RWPE2 (cell line): ENCODE data around the gene ASB18.

Experiments used
- ATAC-seq: fragments of 200-7000 bp; cut with Tn5 transposase; 3 replicates; pipeline ENCODE4 v1.9.1; 2021; ENCODE audit warnings: low read depth
- DNase-seq: peaks from one replicate; pipeline ENCODE4 v3.0.0-alpha.2; 2020; ENCODE audit warnings: low spot score
- H3K27ac ChIP-seq: fragments of 450-650 bp; 2 replicates; pipeline ENCODE4 v1.5.1; 2017; ENCODE audit warnings: mild to moderate bottlenecking; ENCODE audit not compliant: poor library complexity, severe bottlenecking
- H3K27me3 ChIP-seq: fragments of 250-450 bp; sonication (Bioruptor Pico); 2 replicates; pipeline ENCODE4 v1.5.1; 2021; ENCODE audit warnings: mild to moderate bottlenecking, moderate library complexity; ENCODE audit not compliant: insufficient read depth, poor library complexity, severe bottlenecking
- H3K36me3 ChIP-seq: fragments of 250-450 bp; sonication (Bioruptor Pico); 2 replicates; pipeline ENCODE4 v1.5.1; 2020; ENCODE audit warnings: low read depth, mild to moderate bottlenecking, moderate library complexity
- H3K4me1 ChIP-seq: fragments of 250-450 bp; sonication (Bioruptor Pico); 2 replicates; pipeline ENCODE4 v1.5.1; 2021; ENCODE audit warnings: mild to moderate bottlenecking, moderate library complexity; ENCODE audit not compliant: insufficient read depth, poor library complexity, severe bottlenecking
- H3K4me3 ChIP-seq: fragments of 250-450 bp; sonication (Bioruptor Pico); 2 replicates; pipeline ENCODE4 v1.5.1; 2021; ENCODE audit warnings: mild to moderate bottlenecking, moderate library complexity; ENCODE audit not compliant: severe bottlenecking
- H3K9me3 ChIP-seq: fragments of 250-450 bp; sonication (Bioruptor Pico); 2 replicates; pipeline ENCODE4 v1.5.1; 2021; ENCODE audit warnings: mild to moderate bottlenecking, moderate library complexity; ENCODE audit not compliant: severe bottlenecking
- TF ChIP-seq, protein P1 (sequence below): fragments of 450-650 bp; IDR thresholded peaks from one replicate; pipeline ENCODE4 v1.5.1; 2017; ENCODE audit warnings: mild to moderate bottlenecking, moderate library complexity; ENCODE audit not compliant: poor library complexity, severe bottlenecking

Gene ASB18

DNA sequence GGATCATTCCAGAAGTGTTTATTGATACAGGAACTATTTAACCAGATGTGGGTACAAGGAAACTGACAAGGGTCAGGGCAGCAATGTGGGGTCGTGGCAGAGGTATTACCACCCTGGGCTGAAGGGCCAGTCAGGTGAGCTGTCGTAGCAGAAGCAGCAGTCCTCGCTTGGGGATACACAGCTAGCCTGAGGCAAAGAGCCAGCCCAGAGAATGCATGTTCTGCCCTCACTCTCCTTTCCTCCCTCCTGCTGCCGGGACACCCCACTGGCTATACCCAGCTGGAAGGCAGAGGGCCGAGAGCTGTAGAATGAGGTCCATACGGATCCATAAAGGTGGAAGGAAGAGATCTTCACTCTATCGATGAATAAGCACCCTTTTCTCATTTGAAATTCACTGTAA is 63.8 kb downstream of the ASB18 start:
- H3K27ac ChIP-seq: no peak overlapping the region
- no peaks in the 10 kb centered on the region for H3K4me1 ChIP-seq
- TF ChIP-seq, protein P1, sequence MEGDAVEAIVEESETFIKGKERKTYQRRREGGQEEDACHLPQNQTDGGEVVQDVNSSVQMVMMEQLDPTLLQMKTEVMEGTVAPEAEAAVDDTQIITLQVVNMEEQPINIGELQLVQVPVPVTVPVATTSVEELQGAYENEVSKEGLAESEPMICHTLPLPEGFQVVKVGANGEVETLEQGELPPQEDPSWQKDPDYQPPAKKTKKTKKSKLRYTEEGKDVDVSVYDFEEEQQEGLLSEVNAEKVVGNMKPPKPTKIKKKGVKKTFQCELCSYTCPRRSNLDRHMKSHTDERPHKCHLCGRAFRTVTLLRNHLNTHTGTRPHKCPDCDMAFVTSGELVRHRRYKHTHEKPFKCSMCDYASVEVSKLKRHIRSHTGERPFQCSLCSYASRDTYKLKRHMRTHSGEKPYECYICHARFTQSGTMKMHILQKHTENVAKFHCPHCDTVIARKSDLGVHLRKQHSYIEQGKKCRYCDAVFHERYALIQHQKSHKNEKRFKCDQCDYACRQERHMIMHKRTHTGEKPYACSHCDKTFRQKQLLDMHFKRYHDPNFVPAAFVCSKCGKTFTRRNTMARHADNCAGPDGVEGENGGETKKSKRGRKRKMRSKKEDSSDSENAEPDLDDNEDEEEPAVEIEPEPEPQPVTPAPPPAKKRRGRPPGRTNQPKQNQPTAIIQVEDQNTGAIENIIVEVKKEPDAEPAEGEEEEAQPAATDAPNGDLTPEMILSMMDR: no peak
- no peaks in the 10 kb centered on the region for H3K36me3 ChIP-seq
- H3K27me3 ChIP-seq: no peaks in the 10 kb centered on the region
- DNase-seq (no peak), ATAC-seq (no peak)
- no peak overlapping the region for H3K4me3 ChIP-seq
- H3K9me3 ChIP-seq: no peaks in the 10 kb centered on the region

DNA sequence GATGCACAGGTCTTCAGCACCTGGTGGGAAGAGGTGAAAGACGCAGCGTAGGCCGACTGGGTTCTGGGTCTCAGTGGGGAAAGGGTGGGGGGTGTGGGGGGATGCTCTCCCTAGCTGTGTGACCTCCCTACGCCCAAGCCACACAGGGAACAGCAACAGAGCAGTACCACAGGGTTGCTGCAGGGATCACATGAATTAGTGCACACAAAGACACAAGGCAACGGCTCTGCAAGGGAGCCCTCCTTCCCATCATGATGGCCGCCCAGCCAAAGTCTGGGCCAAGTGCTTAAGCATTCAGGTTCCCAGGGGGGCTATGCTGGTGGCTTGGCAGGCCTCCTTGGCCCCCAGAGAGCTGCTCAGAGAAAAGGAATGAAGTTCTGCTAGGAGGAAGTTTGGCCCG is 67.8 kb downstream of the ASB18 start:
- H3K9me3 ChIP-seq: no peaks in the 10 kb centered on the region
- no peaks in the 10 kb centered on the region for H3K36me3 ChIP-seq
- H3K27ac ChIP-seq: no peak overlapping the region
- ATAC-seq (no peak), DNase-seq (no peak)
- H3K27me3 ChIP-seq: no peaks in the 10 kb centered on the region
- H3K4me1 ChIP-seq: no peaks in the 10 kb centered on the region
- TF ChIP-seq, protein P1: no peak
- H3K4me3 ChIP-seq: no peak overlapping the region

DNA sequence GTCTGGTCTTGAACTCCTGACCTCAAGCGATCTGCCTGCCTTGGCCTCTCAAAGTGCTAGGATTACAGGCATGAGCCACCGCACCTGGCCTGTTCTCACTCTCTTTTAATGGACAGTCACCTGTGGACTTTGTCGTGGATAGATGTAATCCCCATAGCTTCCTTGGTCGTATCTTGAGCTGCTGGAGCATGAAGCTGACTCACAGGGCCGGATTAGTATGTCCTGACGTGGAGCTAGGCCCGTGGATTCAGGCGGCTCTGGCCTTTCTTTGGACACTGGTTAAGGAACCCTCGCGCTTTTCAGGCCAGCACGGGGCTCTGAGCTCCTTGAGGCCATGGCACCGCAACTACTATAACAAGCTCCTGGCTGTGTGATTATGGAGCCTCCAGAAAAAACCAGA is 68.5 kb downstream of the ASB18 start:
- Histone ChIP-seq H3K4me1 (no peaks in the 10 kb centered on the region), H3K4me3 (no peak overlapping the region), H3K36me3 (no peaks in the 10 kb centered on the region), H3K9me3 (no peaks in the 10 kb centered on the region), H3K27ac (no peak overlapping the region), H3K27me3 (no peaks in the 10 kb centered on the region)
- TF ChIP-seq, protein P1: no peak
- ATAC-seq (no peak), DNase-seq (no peak)

DNA sequence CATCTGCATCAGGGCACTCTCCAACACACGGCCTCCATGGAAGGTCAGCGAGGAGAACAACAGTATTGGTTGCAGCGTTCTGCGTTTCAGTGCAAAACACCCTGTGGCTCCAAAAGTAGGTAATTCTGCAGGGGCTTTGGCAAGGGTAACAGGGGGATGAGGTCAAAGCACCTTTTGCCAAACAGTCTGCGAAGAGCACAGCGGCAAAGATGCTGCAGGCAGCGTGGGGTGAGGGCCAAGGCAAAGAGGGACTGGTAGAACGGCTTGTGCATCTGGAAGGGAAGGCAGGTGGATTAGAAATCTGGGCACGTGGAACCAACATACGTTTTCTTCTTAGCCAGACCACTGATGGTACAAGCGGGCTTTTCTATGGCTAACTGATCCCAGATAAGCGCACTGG is 69.4 kb downstream of the ASB18 start:
- no peaks in the 10 kb centered on the region for H3K36me3 ChIP-seq
- TF ChIP-seq, protein P1: no peak
- no peaks in the 10 kb centered on the region for H3K27me3 ChIP-seq
- H3K9me3 ChIP-seq: no peaks in the 10 kb centered on the region
- no peaks in the 10 kb centered on the region for H3K4me1 ChIP-seq
- DNase-seq (no peak), ATAC-seq (no peak)
- no peak overlapping the region for H3K4me3 ChIP-seq
- H3K27ac ChIP-seq: no peak overlapping the region

DNA sequence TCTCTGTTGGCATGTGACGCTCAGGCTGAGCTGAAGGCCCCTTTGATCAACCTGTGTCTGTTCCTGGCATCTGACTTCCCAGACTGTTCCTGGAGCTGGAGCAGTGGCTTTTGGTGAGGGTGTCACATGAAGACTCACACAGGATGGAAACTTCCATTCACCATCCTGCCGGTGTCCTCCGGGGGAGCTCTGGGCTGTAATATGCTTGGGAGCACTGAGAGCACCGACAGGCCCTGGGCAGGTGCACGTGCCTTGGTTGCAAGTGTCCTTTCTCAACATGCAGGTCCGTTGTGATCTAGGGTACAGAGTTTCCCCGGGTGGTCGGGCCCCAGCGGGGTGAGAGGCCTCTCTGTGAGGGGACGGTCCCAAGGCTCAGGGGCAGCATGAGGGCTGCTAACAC is 71.2 kb downstream of the ASB18 start:
- TF ChIP-seq, protein P1: no peak
- no peaks in the 10 kb centered on the region for H3K36me3 ChIP-seq
- H3K4me1 ChIP-seq: no peaks in the 10 kb centered on the region
- no peaks in the 10 kb centered on the region for H3K27me3 ChIP-seq
- no peak overlapping the region for H3K27ac ChIP-seq
- no peaks in the 10 kb centered on the region for H3K9me3 ChIP-seq
- DNase-seq (no peak), ATAC-seq (no peak)
- no peak overlapping the region for H3K4me3 ChIP-seq
